K562 (cell line): ENCODE measurements around the gene CHTF8. TPM values are rescaled to one million over a fixed set of nuclear protein-coding genes. Genes with fewer than 3 reads are reported as not detected.
A peak's percentile ranks its signal among the peaks of the same experiment; 100 is the strongest.

Experiments
- BHLHE40 ChIP-seq: IDR thresholded peaks from 2 replicates; pipeline ENCODE4 v1.6.1; 2011; ENCODE audit warnings: low read length, improper control_type of control experiment
- CBFA2T2 ChIP-seq: fragments of 450-650 bp; conservative IDR thresholded peaks from 2 replicates; pipeline ENCODE4 v1.6.1; 2017; ENCODE audit warnings: mild to moderate bottlenecking
- CBFA2T3 ChIP-seq: fragments of 450-650 bp; IDR thresholded peaks from 2 replicates; pipeline ENCODE4 v1.6.1; 2017
- E4F1 ChIP-seq: fragments of 250-450 bp; sonication (Bioruptor Pico); IDR thresholded peaks from 2 replicates; pipeline ENCODE4 v1.5.0; 2021; ENCODE audit warnings: mild to moderate bottlenecking, borderline replicate concordance
- FOSL1 ChIP-seq: fragments of 200-800 bp; sonication (Bioruptor generic); conservative IDR thresholded peaks from 2 replicates; pipeline ENCODE4 v1.6.1; 2016; ENCODE audit warnings: missing genetic modification characterization, missing compliant biosample characterization
- FOXK1 ChIP-seq: sonication (generic); formaldehyde crosslinking; IDR thresholded peaks from 2 replicates; pipeline ENCODE4 v1.8.0; 2022; ENCODE audit warnings: missing genetic modification reagents, mild to moderate bottlenecking, borderline replicate concordance
- FOXK2 ChIP-seq, 2 experiments: fragments of 450-650 bp; IDR thresholded peaks in 1 of 2; conservative IDR thresholded peaks in 1 of 2; 2 replicates each; pipeline ENCODE4 v1.6.1; 2016; ENCODE audit warnings: low read depth in 2 of 2, mild to moderate bottlenecking in 1 of 2
- GTF2A2 ChIP-seq: IDR thresholded peaks from 2 replicates; pipeline ENCODE4 v1.6.1; 2016; ENCODE audit warnings: mild to moderate bottlenecking, missing genetic modification characterization, missing compliant biosample characterization
- HEY1 ChIP-seq: fragments of 250-450 bp; sonication (Bioruptor Pico); IDR thresholded peaks from 2 replicates; pipeline ENCODE4 v1.5.0; 2020; ENCODE audit warnings: mild to moderate bottlenecking, moderate library complexity, borderline replicate concordance
- HNRNPH1 ChIP-seq: fragments of 200-400 bp; formaldehyde crosslinking; optimal IDR thresholded peaks from 2 replicates; pipeline ENCODE3; 2017; ENCODE audit warnings: low read depth, mild to moderate bottlenecking, low read length, moderate library complexity
- HNRNPK ChIP-seq: fragments of 200-400 bp; formaldehyde crosslinking; IDR thresholded peaks from one replicate; pipeline ENCODE4 v1.6.1; 2018; ENCODE audit warnings: mild to moderate bottlenecking, low read depth, low read length; ENCODE audit not compliant: poor library complexity, severe bottlenecking
- HOMEZ ChIP-seq: fragments of 250-450 bp; sonication (Bioruptor Pico); IDR thresholded peaks from 2 replicates; pipeline ENCODE4 v1.4.0; 2020; ENCODE audit warnings: mild to moderate bottlenecking, moderate library complexity
- KHSRP ChIP-seq: fragments of 450-650 bp; IDR thresholded peaks from 2 replicates; pipeline ENCODE4 v1.6.1; 2017
- L3MBTL2 ChIP-seq: fragments of 450-650 bp; IDR thresholded peaks from 2 replicates; pipeline ENCODE4 v1.6.1; 2016; ENCODE audit warnings: mild to moderate bottlenecking, moderate library complexity
- SMARCA4 ChIP-seq: fragments of 450-650 bp; IDR thresholded peaks from 2 replicates; pipeline ENCODE4 v1.6.1; 2016
- STAT5A ChIP-seq: IDR thresholded peaks from 2 replicates; pipeline ENCODE4 v1.6.1; 2012; ENCODE audit warnings: low read length, inconsistent platforms, borderline replicate concordance
- YBX1 ChIP-seq: fragments of 450-650 bp; IDR thresholded peaks from 2 replicates; pipeline ENCODE4 v1.7.1; 2016; ENCODE audit warnings: mild to moderate bottlenecking
- ZBTB26 ChIP-seq: fragments of 450-650 bp; formaldehyde crosslinking; IDR thresholded peaks from 2 replicates; pipeline ENCODE4 v1.4.0; 2022; ENCODE audit warnings: missing genetic modification characterization
- polyA plus RNA-seq, 8 experiments: library from polyadenylated mRNA; depleted of rRNA in 4 of 8; stranded (reverse) in 5 of 8; unstranded in 3 of 8; fragments of >200 nt; fragmentation: Nextera tagmentation in 2 of 8; fragmentation: Illumina TruSeq in 1 of 8; extraction: Ambion mirVana in 2 of 8; extraction: Trizol in 1 of 8; gene quantifications; 2 replicates each; pipeline versions ENCODE4 v1.2.1 to v1.2.3, GENCODE V29; 2011 to 2014; ENCODE audit warnings: inconsistent platforms in 1 of 8, missing spikeins in 1 of 8
- total RNA-seq, 7 experiments: library from RNA; depleted of rRNA in 6 of 7; stranded (reverse); fragments of >200 nt in 6 of 7; fragmentation: Illumina TruSeq in 2 of 7; extraction: Trizol in 2 of 7; gene quantifications; 2 replicates each; pipeline versions ENCODE4 v1.2.1 to v1.2.3, GENCODE V29; 2011 to 2021; ENCODE audit warnings: low replicate concordance in 1 of 7

CHTF8 gene
- total and polyA plus RNA-seq, 9 of the 15 experiments (the other 6 are each of a cell fraction or from before 2014, with no cell fraction given) = 20.2 to 199 (median 108) TPM

- TF ChIP-seq FOXK1 (no peak), HOMEZ (CRISPR knock-in tag) (no peak), HEY1 (CRISPR knock-in tag) (no peak), KHSRP (no peak), HNRNPK (no peak), BHLHE40 (peak; percentile 32; the same call in 1 of the 2 replicates), STAT5A (peak; percentile 28; the same call in 1 of the 2 replicates), ZBTB26 (CRISPR knock-in tag) (no peak), CBFA2T3 (peak; percentile 89), CBFA2T2 (peak; percentile 81), HNRNPH1 (no peak), L3MBTL2 (0 out of 2 replicates have a peak, but pooled peaks have one; percentile 17), YBX1 (no peak), E4F1 (no peak), FOXK2 (conservative IDR thresholded peaks at IDR 0.05 in 1 of 2, IDR thresholded peaks at IDR 0.05 in 1 of 2; ENCODE audit: low read depth in 2 of 2) (no peak), SMARCA4 (peak; percentile 89), GTF2A2 (tag) (no peak), FOSL1 (tag) (peak; percentile 98)
These were observed 43.1 kb downstream of the CHTF8 start (continued) for GRCh38 chr16:69089091-69089910.
